Mucosa of descending colon (tissue), 3 donors: ENCODE data around the gene CTSO. TPM values are rescaled to one million over a fixed set of nuclear protein-coding genes. Genes with fewer than 3 reads are reported as not detected.

Experiments used
- ATAC-seq: fragments of 200-7000 bp; cut with Tn5 transposase; one replicate; pipeline ENCODE4 v1.9.1; 2020; ENCODE audit warnings: mild to moderate bottlenecking, moderate library complexity
- DNase-seq, 3 donors: peaks; one replicate each; pipeline ENCODE4 v3.0.0-alpha.2; 2020
- H3K36me3 ChIP-seq: fragments of 200-600 bp; one replicate; pipeline ENCODE4 v1.8.0; 2021; ENCODE audit warnings: low read depth, mild to moderate bottlenecking
- H3K4me1 ChIP-seq: fragments of 200-600 bp; one replicate; pipeline ENCODE4 v1.8.0; 2021; ENCODE audit warnings: low read depth, mild to moderate bottlenecking
- H3K4me3 ChIP-seq: fragments of 200-600 bp; one replicate; pipeline ENCODE4 v1.8.0; 2021; ENCODE audit warnings: mild to moderate bottlenecking
- H3K9me3 ChIP-seq: fragments of 200-600 bp; one replicate; pipeline ENCODE4 v1.8.0; 2021; ENCODE audit warnings: mild to moderate bottlenecking
- intact Hi-C, 2 donors: fragments of 100-400 bp; cut with DNase I in 1 of 2; cut with micrococcal nuclease in 1 of 2; formaldehyde crosslinking; loops; one replicate each; pipeline versions ENCODE4 v1.11.0 to v1.11.1; 2022; cut with DNase I, micrococcal nuclease
- total RNA-seq, 3 donors: library from RNA; stranded (reverse); fragmentation: NEBNext Ultra II Directional in 2 of 3; extraction: Animal tissue kit (Norgen Biotek cat#: 25700) in 2 of 3; gene quantifications; one replicate each; pipeline versions ENCODE4 v1.2.1 to v1.2.4, GENCODE V29; 2021 to 2023
- TF ChIP-seq, protein P1 (sequence below): fragments of 200-600 bp; IDR thresholded peaks from one replicate; pipeline ENCODE4 v1.8.0; 2022; ENCODE audit warnings: antibody characterized with exemption, mild to moderate bottlenecking
- donor health status: DM: no; HTN: no; CAD: no; lungs with moderate emphysema.
- donor health status: DM: no; HTN: no; CAD: no.
- donor health status: DM: no; HTN: yes; CAD: no.

The CTSO gene
- total RNA-seq, 3 donors from 2014 or later = 16.3 to 19.0 (median 18.7) TPM

DNA sequence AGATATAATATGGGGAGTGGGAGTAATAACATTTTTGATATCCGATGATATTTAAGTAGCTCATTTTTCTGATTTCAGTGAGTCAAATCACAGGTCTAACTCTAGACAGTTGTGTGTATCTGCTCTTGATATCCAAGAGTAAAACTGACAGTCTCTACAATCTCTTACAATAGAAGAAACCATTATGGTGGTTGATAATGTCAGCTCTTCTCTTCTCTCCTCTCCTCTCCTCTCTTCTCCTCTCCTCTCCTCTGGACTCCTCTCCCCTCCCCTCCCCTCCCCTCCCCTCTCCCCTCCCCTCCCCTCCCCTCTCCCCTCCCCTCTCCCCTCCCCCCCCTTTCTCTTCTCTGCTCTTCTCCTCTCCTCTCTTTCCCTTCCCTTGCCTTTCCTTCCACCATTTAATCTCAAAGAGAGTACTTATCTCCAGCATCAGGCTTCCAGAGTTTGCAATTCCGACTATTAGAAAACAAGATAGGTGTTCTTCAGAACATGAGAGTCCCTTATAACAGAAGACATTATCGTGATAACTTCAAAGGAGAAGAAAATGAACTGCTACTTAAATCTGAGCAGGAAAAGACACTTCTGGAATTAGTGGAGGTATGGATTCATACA, 43.9 kb downstream of the CTSO start:
- no peaks in the 10 kb centered on the region for H3K4me1 ChIP-seq
- H3K4me3 ChIP-seq = no peak overlapping the region
- no peaks in the 10 kb centered on the region for H3K9me3 ChIP-seq
- DNase-seq (no peak), ATAC-seq (no peak)
- intact Hi-C loops = no loop called here
- H3K36me3 ChIP-seq = no peaks in the 10 kb centered on the region
- TF ChIP-seq, protein P1, sequence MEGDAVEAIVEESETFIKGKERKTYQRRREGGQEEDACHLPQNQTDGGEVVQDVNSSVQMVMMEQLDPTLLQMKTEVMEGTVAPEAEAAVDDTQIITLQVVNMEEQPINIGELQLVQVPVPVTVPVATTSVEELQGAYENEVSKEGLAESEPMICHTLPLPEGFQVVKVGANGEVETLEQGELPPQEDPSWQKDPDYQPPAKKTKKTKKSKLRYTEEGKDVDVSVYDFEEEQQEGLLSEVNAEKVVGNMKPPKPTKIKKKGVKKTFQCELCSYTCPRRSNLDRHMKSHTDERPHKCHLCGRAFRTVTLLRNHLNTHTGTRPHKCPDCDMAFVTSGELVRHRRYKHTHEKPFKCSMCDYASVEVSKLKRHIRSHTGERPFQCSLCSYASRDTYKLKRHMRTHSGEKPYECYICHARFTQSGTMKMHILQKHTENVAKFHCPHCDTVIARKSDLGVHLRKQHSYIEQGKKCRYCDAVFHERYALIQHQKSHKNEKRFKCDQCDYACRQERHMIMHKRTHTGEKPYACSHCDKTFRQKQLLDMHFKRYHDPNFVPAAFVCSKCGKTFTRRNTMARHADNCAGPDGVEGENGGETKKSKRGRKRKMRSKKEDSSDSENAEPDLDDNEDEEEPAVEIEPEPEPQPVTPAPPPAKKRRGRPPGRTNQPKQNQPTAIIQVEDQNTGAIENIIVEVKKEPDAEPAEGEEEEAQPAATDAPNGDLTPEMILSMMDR = no peak

DNA sequence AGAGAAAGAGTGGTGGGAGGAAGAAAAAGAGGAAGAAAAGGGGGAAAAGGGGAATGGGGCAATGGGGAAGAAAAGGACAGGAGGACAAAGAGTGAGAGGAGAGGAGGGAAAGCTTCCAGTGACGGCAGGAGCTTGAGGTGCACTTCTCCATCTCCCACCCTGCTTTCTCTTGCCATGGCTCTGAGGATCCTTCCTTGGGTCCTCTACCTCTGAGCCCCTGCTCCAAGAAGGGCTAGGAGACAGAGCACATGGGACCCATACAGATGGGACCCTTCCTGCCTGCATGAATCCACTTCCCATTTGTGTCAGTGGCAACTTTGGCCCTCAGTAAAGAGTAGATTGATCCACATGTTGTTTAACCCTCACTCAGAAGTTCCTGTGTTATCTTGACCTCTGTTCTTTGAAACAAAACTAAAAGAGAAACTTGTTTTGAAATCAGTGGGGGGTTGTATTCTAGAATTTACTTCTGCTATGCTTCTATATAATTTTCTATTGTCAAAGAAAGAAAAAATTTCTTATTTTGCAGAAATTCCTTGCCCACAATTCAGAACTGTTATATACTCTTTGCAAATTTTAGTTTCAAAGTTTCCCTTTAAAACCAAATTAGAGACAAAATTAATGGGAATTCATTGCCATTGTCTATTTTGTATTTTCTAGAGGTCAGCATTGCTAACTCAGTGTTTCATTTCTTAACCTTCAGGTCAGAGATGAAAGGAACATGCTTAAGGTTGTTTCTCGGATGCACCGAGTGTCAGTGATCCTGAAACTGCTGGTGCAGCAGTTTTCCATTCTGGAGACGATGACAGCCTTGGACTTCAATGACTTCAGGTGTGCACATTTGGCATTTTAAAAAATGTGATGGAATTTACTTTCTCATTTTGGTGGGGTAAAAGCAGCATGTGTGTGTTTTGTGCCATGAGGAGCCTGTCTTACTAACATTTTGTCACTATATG, 45.2 kb downstream of the CTSO start:
- no peaks in the 10 kb centered on the region for H3K4me1 ChIP-seq
- no peaks in the 10 kb centered on the region for H3K9me3 ChIP-seq
- DNase-seq (no peak), ATAC-seq (no peak)
- no peak overlapping the region for H3K4me3 ChIP-seq
- TF ChIP-seq, protein P1 = no peak
- H3K36me3 ChIP-seq = no peaks in the 10 kb centered on the region
- intact Hi-C loops = no loop called here

DNA sequence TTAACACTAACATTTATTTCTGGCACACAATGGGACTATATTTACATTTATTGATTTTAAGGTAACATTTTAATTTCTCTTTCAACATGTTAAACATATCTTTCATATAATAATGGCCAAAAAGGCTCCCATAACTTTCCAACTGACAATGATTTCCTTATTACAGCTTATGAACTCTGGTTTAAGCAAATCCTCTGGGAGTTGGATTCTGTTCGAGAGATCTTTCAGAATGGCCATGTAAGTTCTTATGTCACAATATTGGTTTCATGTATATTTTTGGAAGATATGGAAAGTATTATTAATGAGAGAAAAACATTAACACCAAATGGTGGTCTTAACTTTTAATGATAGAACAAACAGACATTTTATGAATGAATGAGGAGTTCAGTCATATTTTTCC, 46.1 kb downstream of the CTSO start:
- intact Hi-C loops = no loop called here
- H3K9me3 ChIP-seq = no peaks in the 10 kb centered on the region
- H3K36me3 ChIP-seq = no peaks in the 10 kb centered on the region
- H3K4me1 ChIP-seq = no peaks in the 10 kb centered on the region
- no peak overlapping the region for H3K4me3 ChIP-seq
- TF ChIP-seq, protein P1 = no peak
- DNase-seq (no peak), ATAC-seq (no peak)

DNA sequence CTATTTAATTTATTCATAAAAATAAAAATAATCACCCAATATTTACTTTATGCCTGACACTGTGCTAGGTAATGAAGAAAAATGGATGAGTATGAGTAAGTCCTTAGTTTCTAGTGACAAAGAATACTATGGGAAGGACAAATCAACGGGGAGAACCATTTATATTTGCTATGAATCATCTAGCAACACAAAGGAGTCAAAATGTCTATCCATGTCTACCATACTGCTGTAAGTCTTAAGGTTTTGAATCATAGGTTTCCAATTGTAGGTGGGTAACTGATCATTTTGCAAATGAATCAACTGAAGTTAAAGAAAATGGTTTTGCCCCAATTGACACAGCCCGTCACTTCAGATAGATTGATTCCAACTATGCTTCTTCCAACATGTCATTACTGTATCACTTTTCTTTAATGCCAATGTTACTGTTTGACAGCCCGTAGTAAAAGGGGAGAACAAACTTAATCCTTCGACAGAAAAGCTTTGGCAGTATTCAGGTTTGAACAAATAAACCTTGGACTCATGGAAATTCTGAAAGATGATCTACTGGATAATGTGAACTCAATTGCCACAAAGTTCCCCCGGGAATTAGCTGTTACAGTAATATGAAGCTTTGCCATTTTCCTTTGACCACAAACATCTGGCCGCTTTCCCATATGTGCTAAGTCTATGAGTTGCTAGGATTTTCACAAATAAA, 47.0 kb downstream of the CTSO start:
- DNase-seq = no peak
- H3K9me3 ChIP-seq = no peaks in the 10 kb centered on the region
- no peak for ATAC-seq
- intact Hi-C loops = no loop called here
- no peak overlapping the region for H3K4me3 ChIP-seq
- H3K4me1 ChIP-seq = no peaks in the 10 kb centered on the region
- no peaks in the 10 kb centered on the region for H3K36me3 ChIP-seq
- TF ChIP-seq, protein P1 = no peak

DNA sequence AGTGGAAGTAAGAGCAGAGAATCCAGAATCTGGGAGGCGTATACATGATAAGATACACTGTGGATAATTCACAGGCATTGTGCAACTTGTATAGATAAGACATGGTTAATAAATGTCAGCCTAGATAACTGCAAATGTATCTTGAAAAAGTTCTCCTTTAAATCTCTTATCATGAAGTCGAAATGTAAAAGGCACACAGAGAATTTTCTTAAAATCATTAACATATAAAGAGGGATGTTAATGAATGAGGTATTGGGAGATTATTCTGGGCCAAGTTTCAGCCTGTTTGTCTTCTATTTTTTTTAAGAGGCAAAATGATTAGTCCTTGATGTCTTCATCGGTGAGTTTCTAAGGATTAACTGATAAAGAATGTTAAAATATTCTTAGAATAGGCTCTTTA, 49.3 kb downstream of the CTSO start:
- H3K9me3 ChIP-seq = no peaks in the 10 kb centered on the region
- TF ChIP-seq, protein P1 = no peak
- intact Hi-C loops = no loop called here
- no peak overlapping the region for H3K4me3 ChIP-seq
- ATAC-seq (no peak), DNase-seq (no peak)
- H3K4me1 ChIP-seq = no peaks in the 10 kb centered on the region
- H3K36me3 ChIP-seq = no peaks in the 10 kb centered on the region
